GM19395 (cell line): ENCODE results near the gene SLC5A5.

Experiments
- ATAC-seq: cut with Tn5 transposase; IDR thresholded peaks from one replicate; pipeline ENCODE4 v1.9.1; 2021; ENCODE audit warnings: mild to moderate bottlenecking, moderate library complexity; ENCODE audit not compliant: unreplicated experiment

The SLC5A5 gene

GRCh38 chr19:17871878-17872250 lies at the start of gene SLC5A5:
SLC5A5 (plus strand) TSS chr19:17871945; CDS start chr19:17872320, 375 bp downstream.
- no peak for ATAC-seq

- no peak for ATAC-seq
These were observed 47.4 kb upstream of the SLC5A5 start for GRCh38 chr19:17824339-17824738.

GRCh38 chr19:17826508-17827056 lies 45.2 kb upstream of the SLC5A5 start:
- no peak for ATAC-seq

- no peak for ATAC-seq
These were observed 41.7 kb upstream of the SLC5A5 start for GRCh38 chr19:17829855-17830566.

GRCh38 chr19:17830567-17831418 lies 41.0 kb upstream of the SLC5A5 start:
- no peak for ATAC-seq

- no peak for ATAC-seq
These were observed 40.3 kb upstream of the SLC5A5 start for GRCh38 chr19:17831419-17831888.

GRCh38 chr19:17832443-17833208 lies 39.1 kb upstream of the SLC5A5 start:
- ATAC-seq: no peak

GRCh38 chr19:17834350-17835181 lies 37.2 kb upstream of the SLC5A5 start:
- no peak for ATAC-seq

GRCh38 chr19:17835182-17836006 lies 36.4 kb upstream of the SLC5A5 start:
- no peak for ATAC-seq

- ATAC-seq: no peak
These were observed 35.2 kb upstream of the SLC5A5 start for GRCh38 chr19:17836530-17836929.

- ATAC-seq: no peak
These were observed 33.8 kb upstream of the SLC5A5 start for GRCh38 chr19:17837972-17838371.

GRCh38 chr19:17840019-17840418 lies 31.7 kb upstream of the SLC5A5 start:
- ATAC-seq: no peak

- ATAC-seq: no peak
These were observed 30.4 kb upstream of the SLC5A5 start for GRCh38 chr19:17841371-17841809.

- no peak for ATAC-seq
These were observed 29.7 kb upstream of the SLC5A5 start for GRCh38 chr19:17841810-17842662.

GRCh38 chr19:17842663-17843291 lies 29.0 kb upstream of the SLC5A5 start:
- ATAC-seq: no peak

- no peak for ATAC-seq
These were observed 28.4 kb upstream of the SLC5A5 start for GRCh38 chr19:17843292-17843827.

GRCh38 chr19:17843908-17844490 lies 27.7 kb upstream of the SLC5A5 start:
- no peak for ATAC-seq
